ENCODE measurements around the gene ESYT2. TPM values are rescaled to one million over a fixed set of nuclear protein-coding genes. Genes with fewer than 3 reads are reported as not detected.
"Not testable (repeated sequence)": the region's sequence is repeated elsewhere in the genome, so short reads cannot be mapped to it uniquely, and the experiment has no call there.

Gene ESYT2
- total RNA-seq, 1 donor from 2014 or later, result 23.3 TPM

- Mint-ChIP-seq H3K27me3 (ENCODE audit: low read depth) (no peaks in the 10 kb centered on the region), H3K36me3 (ENCODE audit: low read depth) (no peaks in the 10 kb centered on the region), H3K27ac (ENCODE audit: unreplicated experiment) (no peak overlapping the region), H3K9me3 (peaks cover 2% of the 10 kb centered on the region), H3K4me1 (peaks cover 29% of the 10 kb centered on the region), H3K4me3 (peak overlapping the region; percentile 87)
- no peak for DNase-seq (ENCODE audit: low read depth, low spot score)
- no peak for TF ChIP-seq CTCF (conservative IDR thresholded peaks at IDR 0.05)
Measured at GRCh38 chr7:158706710-158707590, 122.4 kb downstream of the ESYT2 start.

GRCh38 chr7:158706273-158706704, 123.0 kb downstream of the ESYT2 start:
- H3K27ac Mint-ChIP-seq (ENCODE audit: unreplicated experiment), result no peak overlapping the region
- H3K36me3 Mint-ChIP-seq (ENCODE audit: low read depth), result peaks cover 2% of the 10 kb centered on the region
- H3K4me1 Mint-ChIP-seq, result peaks cover 35% of the 10 kb centered on the region
- H3K4me3 Mint-ChIP-seq, result peak overlapping the region; percentile 87
- TF ChIP-seq CTCF (conservative IDR thresholded peaks at IDR 0.05), result no peak
- DNase-seq (ENCODE audit: low read depth, low spot score), result no peak
- H3K9me3 Mint-ChIP-seq, result peaks cover 2% of the 10 kb centered on the region
- no peaks in the 10 kb centered on the region for H3K27me3 Mint-ChIP-seq (ENCODE audit: low read depth)

- peak overlapping the region; percentile 92 for H3K4me3 Mint-ChIP-seq
- H3K36me3 Mint-ChIP-seq (ENCODE audit: low read depth), result peaks cover 6% of the 10 kb centered on the region
- H3K27me3 Mint-ChIP-seq (ENCODE audit: low read depth), result no peaks in the 10 kb centered on the region
- H3K27ac Mint-ChIP-seq (ENCODE audit: unreplicated experiment), result peak overlapping the region; percentile 22
- TF ChIP-seq CTCF (conservative IDR thresholded peaks at IDR 0.05), result no peak
- H3K4me1 Mint-ChIP-seq, result peaks cover 40% of the 10 kb centered on the region
- no peaks in the 10 kb centered on the region for H3K9me3 Mint-ChIP-seq
- DNase-seq (ENCODE audit: low read depth, low spot score), result no peak
Measured at GRCh38 chr7:158705234-158705850, 124.0 kb downstream of the ESYT2 start.

GRCh38 chr7:158704524-158705233, 124.6 kb downstream of the ESYT2 start, which contains the start of gene NCAPG2:
NCAPG2 (minus strand) TSS chr7:158704804; CDS start chr7:158701899, 2,905 bp downstream.
- DNase-seq (ENCODE audit: low read depth, low spot score), result peak; percentile 96
- peak; percentile 30 for TF ChIP-seq CTCF (conservative IDR thresholded peaks at IDR 0.05)
- no peaks in the 10 kb centered on the region for H3K27me3 Mint-ChIP-seq (ENCODE audit: low read depth)
- peak within 1 kb of the TSS; percentile 95 for H3K27ac Mint-ChIP-seq (ENCODE audit: unreplicated experiment)
- peaks cover 6% of the 10 kb centered on the region for H3K36me3 Mint-ChIP-seq (ENCODE audit: low read depth)
- H3K9me3 Mint-ChIP-seq, result no peaks in the 10 kb centered on the region
- H3K4me1 Mint-ChIP-seq, result peaks cover 40% of the 10 kb centered on the region
- H3K4me3 Mint-ChIP-seq, result peak within 1 kb of the TSS; percentile 92

- not testable (repeated sequence) for H3K36me3 Mint-ChIP-seq (ENCODE audit: low read depth); H3K27me3 Mint-ChIP-seq (ENCODE audit: low read depth); H3K9me3 Mint-ChIP-seq; DNase-seq (ENCODE audit: low read depth, low spot score)
- Mint-ChIP-seq H3K4me1 (peaks cover 40% of the 10 kb centered on the region), H3K27ac (ENCODE audit: unreplicated experiment) (peak overlapping the region; percentile 95), H3K4me3 (peak overlapping the region; percentile 92)
Measured at GRCh38 chr7:158703679-158704523, 125.4 kb downstream of the ESYT2 start.
